ENCODE measurements around the gene CXCL3.

The CXCL3 gene

GRCh38 chr4:74014332-74014731 lies 24.2 kb downstream of the CXCL3 start:
- no peak for TF ChIP-seq FOXP2 (optimal IDR thresholded peaks at IDR 0.05; ENCODE audit: borderline replicate concordance, extremely low read depth, extremely low read length, insufficient read depth)
- no peak for TF ChIP-seq SIN3A (IDR thresholded peaks at IDR 0.05; ENCODE audit: borderline replicate concordance, insufficient read depth, low read length)
- TF ChIP-seq TAF1 (IDR thresholded peaks at IDR 0.05; ENCODE audit: borderline replicate concordance, insufficient read depth, low read length), result no peak
- TF ChIP-seq, protein P1, sequence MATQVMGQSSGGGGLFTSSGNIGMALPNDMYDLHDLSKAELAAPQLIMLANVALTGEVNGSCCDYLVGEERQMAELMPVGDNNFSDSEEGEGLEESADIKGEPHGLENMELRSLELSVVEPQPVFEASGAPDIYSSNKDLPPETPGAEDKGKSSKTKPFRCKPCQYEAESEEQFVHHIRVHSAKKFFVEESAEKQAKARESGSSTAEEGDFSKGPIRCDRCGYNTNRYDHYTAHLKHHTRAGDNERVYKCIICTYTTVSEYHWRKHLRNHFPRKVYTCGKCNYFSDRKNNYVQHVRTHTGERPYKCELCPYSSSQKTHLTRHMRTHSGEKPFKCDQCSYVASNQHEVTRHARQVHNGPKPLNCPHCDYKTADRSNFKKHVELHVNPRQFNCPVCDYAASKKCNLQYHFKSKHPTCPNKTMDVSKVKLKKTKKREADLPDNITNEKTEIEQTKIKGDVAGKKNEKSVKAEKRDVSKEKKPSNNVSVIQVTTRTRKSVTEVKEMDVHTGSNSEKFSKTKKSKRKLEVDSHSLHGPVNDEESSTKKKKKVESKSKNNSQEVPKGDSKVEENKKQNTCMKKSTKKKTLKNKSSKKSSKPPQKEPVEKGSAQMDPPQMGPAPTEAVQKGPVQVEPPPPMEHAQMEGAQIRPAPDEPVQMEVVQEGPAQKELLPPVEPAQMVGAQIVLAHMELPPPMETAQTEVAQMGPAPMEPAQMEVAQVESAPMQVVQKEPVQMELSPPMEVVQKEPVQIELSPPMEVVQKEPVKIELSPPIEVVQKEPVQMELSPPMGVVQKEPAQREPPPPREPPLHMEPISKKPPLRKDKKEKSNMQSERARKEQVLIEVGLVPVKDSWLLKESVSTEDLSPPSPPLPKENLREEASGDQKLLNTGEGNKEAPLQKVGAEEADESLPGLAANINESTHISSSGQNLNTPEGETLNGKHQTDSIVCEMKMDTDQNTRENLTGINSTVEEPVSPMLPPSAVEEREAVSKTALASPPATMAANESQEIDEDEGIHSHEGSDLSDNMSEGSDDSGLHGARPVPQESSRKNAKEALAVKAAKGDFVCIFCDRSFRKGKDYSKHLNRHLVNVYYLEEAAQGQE (IDR thresholded peaks at IDR 0.05; ENCODE audit: insufficient read depth in 1 of 2, low read depth in 2 of 2, low read length in 2 of 2), result peak; percentile 78 to 90
- no peak for TF ChIP-seq POLR2AphosphoS5 (IDR thresholded peaks at IDR 0.05; ENCODE audit: low read depth, low read length)

DNA sequence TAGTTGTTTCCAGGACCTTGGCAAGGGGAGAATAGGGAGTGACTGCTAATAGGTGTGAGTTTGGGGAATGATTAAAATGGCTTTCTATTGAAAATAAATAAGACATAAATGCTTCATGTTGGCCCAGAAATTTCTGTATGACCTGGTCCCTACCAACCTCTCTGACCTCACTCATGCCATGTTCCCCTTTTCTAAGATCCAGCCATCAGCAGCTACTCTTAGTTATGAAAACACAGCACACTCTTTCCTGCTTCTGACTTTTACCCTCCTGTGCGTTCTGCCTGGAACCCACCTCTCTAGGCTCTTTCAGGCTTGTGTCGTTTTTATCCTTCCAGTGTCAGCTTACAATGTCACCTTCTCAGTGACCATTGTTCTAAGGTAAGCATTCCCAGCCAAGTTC lies 25.2 kb downstream of the CXCL3 start:
- TF ChIP-seq, protein P1 (IDR thresholded peaks at IDR 0.05; ENCODE audit: insufficient read depth in 1 of 2, low read depth in 2 of 2, low read length in 2 of 2), result no peak
- TF ChIP-seq FOXP2 (optimal IDR thresholded peaks at IDR 0.05; ENCODE audit: borderline replicate concordance, extremely low read depth, extremely low read length, insufficient read depth) (no peak), SIN3A (IDR thresholded peaks at IDR 0.05; ENCODE audit: borderline replicate concordance, insufficient read depth, low read length) (no peak), POLR2AphosphoS5 (IDR thresholded peaks at IDR 0.05; ENCODE audit: low read depth, low read length) (no peak), TAF1 (IDR thresholded peaks at IDR 0.05; ENCODE audit: borderline replicate concordance, insufficient read depth, low read length) (no peak)

- no peak for TF ChIP-seq POLR2AphosphoS5 (IDR thresholded peaks at IDR 0.05; ENCODE audit: low read depth, low read length)
- no peak for TF ChIP-seq FOXP2 (optimal IDR thresholded peaks at IDR 0.05; ENCODE audit: borderline replicate concordance, extremely low read depth, extremely low read length, insufficient read depth)
- TF ChIP-seq TAF1 (IDR thresholded peaks at IDR 0.05; ENCODE audit: borderline replicate concordance, insufficient read depth, low read length), result no peak
- TF ChIP-seq, protein P1 (IDR thresholded peaks at IDR 0.05; ENCODE audit: insufficient read depth in 1 of 2, low read depth in 2 of 2, low read length in 2 of 2), result no peak
- TF ChIP-seq SIN3A (IDR thresholded peaks at IDR 0.05; ENCODE audit: borderline replicate concordance, insufficient read depth, low read length), result no peak
Observed at GRCh38 chr4:74012130-74012529, 26.4 kb downstream of the CXCL3 start.

DNA sequence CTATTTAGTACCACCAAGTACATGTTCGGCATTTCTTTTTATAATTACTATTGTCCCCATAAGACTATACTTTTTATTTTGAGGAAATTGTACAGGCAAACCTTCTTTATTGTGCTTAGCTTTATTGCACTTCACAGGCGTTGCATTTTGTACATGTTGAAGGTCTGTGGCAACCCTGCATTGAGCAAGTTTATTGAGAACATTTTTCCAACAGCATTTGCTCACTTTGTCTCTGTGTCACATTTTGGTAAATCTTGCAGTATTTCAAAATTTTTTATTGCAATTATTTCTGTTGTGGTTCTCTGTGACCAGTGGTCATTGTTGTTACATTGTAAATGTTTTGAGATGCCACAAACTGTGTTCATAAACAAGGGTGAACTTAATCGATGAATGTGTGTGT lies 29.2 kb downstream of the CXCL3 start:
- no peak for TF ChIP-seq SIN3A (IDR thresholded peaks at IDR 0.05; ENCODE audit: borderline replicate concordance, insufficient read depth, low read length)
- TF ChIP-seq POLR2AphosphoS5 (IDR thresholded peaks at IDR 0.05; ENCODE audit: low read depth, low read length), result no peak
- TF ChIP-seq FOXP2 (optimal IDR thresholded peaks at IDR 0.05; ENCODE audit: borderline replicate concordance, extremely low read depth, extremely low read length, insufficient read depth), result no peak
- TF ChIP-seq, protein P1 (IDR thresholded peaks at IDR 0.05; ENCODE audit: insufficient read depth in 1 of 2, low read depth in 2 of 2, low read length in 2 of 2), result no peak
- TF ChIP-seq TAF1 (IDR thresholded peaks at IDR 0.05; ENCODE audit: borderline replicate concordance, insufficient read depth, low read length), result no peak

DNA sequence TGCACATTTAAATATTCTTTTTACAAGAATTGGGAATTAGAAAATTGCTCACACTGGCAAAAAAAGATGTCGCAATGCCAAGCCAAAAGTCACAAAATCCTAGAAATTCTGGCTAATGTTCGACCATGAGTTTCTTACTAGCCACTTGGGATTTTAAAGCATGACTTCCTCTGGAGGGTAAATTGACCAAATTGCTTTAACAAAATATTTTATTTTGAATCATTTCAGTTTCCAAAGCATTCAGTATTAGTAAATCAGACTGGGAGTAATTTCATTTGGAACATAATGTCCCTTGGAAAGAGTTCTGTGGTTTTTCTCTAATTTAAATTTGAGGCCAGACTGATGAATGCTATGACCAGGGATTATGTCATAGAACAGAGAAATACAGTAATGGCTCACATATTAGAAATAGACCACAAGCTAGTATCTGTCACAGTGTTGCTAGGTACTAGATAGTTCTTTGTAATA lies 32.4 kb downstream of the CXCL3 start:
- no peak for TF ChIP-seq SIN3A (IDR thresholded peaks at IDR 0.05; ENCODE audit: borderline replicate concordance, insufficient read depth, low read length)
- no peak for TF ChIP-seq TAF1 (IDR thresholded peaks at IDR 0.05; ENCODE audit: borderline replicate concordance, insufficient read depth, low read length)
